GM18520 (cell line): ENCODE results near the gene SLC39A1.

Source experiments
- ATAC-seq: cut with Tn5 transposase; IDR thresholded peaks from one replicate; pipeline ENCODE4 v1.9.1; 2021; ENCODE audit not compliant: unreplicated experiment

The SLC39A1 gene

GRCh38 chr1:153977250-153978240, 14.2 kb upstream of the SLC39A1 start, which contains the start of gene JTB:
TSS of gene JTB (minus strand) at chr1:153977674. CDS start at chr1:153977252, 422 bp downstream.
- ATAC-seq, result peak; percentile 59

DNA sequence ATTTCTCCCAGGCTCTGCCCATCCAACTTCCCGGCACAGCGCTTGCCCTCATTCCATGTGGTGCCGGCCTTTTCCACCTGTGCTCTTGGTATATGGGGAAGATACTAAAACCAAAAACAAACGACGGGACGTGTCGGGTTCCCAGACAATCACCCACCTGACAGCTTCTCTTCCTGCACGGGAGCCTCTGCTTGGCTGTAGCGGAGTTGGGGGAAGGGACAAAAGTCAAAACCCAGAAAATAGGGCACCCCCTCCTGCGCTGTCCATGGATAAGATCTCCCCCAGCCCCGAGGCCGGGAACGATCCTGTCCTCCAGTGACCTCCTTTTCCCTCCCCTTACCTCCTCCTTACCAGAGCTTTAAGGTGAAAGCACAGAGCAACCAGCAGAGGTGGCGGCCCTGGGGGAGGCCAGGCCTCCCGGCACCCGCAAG, 13.5 kb upstream of the SLC39A1 start:
- no peak for ATAC-seq

DNA sequence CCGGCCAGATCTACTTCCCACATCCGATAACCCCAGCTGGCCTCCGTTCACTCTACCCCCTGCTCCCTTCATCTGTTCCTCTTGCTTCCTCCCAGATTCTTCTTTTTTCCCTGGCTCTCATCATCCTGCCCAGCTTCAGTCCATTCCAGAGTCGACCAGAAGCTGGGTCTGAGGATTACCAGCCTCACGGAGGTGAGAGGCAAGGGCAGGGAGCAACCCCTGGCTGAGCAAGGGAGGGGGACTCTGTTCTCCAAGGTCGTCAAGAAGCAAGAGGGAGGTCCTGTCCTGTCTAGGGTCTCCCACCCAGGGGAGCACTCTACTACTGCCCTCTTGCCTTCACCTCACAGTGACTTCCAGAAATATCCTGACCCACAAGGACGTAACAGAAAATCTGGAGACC, 10.2 kb upstream of the SLC39A1 start:
- ATAC-seq, result no peak

- no peak for ATAC-seq
These were observed 9.7 kb upstream of the SLC39A1 start for GRCh38 chr1:153973071-153973470.

DNA sequence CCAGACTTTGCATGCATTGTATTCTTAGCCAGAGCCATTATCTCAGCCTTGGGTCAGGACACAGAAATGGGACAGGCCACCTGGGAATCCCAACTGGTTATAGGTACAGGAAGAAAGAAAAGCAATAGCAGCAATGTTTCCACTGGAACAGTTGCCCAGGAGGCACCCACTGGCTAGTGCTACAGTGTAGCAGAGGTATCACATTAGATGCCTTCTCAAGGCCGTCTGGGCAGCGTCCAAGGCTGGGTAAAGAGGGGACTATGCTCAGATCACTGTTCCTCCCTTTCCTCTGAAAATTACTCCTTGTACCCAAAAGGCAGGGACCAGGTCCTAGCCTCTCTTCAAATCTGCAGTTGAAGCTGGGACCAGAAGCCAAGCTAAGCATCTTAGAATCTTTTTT, 7.0 kb upstream of the SLC39A1 start:
- ATAC-seq, result no peak

- ATAC-seq, result no peak
These were observed 5.6 kb upstream of the SLC39A1 start for GRCh38 chr1:153968972-153969371.

GRCh38 chr1:153968408-153968807, 5.1 kb upstream of the SLC39A1 start:
- no peak for ATAC-seq

DNA sequence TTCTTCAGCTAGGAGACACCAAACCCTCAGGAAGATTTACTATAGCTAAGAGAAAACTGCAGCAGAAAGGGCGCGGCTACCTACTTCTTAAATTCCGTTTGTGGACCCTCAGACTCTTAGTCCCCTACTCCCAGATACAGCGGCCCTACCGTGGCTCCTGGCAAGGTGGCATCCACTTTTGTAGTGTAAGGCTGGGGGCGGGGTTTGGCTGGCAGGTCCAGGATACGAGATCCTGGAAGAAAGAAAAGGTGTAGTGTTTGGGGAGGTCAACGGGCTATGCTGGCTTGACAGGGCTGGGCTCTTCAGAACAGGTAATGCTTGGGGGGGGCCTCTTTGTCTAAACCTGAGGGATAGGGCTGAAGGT, 4.6 kb upstream of the SLC39A1 start:
- no peak for ATAC-seq

DNA sequence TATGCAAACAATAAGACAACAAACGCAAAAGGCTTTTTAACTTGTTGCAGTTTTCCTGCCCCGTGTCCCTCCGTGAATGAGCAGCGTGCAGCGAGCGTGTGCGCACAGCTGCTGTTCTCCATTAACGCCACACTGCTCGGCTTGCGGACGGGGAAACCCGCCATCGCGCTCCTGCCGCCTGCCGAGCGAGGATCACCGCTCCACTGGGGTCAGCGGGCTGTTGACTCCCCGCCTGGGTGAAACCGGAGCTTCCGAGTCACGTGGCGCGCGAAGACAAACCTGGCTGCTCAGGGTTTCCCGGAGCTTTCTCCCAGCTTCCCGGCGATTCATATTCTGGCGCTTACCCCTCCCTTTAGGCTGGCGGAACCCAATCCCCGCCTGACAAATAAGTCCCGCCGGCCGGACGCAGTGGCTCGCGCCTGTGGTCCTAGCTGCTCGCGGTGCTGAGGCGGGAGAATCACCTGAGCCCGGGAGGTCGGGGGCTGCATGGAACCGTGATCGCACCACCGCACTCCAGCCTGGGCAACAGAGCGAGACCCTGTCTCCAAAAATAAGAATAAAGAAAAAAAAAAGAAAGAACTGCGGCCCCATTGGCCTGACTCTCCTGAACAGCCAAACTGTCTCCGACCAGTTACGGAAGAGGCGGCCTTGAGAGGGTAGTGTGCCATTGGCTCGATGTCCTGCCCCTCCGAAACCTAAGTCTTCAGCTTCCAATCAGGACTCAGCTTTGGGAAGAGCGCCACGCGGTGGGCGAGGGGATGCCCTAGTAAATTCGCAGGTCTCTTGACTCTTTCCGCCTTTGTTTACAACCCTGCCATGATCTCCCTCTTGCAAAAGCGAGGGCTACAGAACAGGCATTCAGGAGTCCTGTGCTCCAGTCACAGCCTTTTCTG, 4.0 kb upstream of the SLC39A1 start, which contains the start of gene CREB3L4:
Gene CREB3L4, plus strand, starts transcription at position 796 of the 893 bp plus-strand sequence. CDS start 624 bp downstream, outside the sequence.
- peak; percentile 69 for ATAC-seq

GRCh38 chr1:153963850-153964331, 554 bp upstream of the SLC39A1 start:
- ATAC-seq, result peak; percentile 1

GRCh38 chr1:153962088-153963029, 978 bp downstream of the SLC39A1 start:
- ATAC-seq, result no peak

GRCh38 chr1:153961421-153961820, 1.9 kb downstream of the SLC39A1 start:
- no peak for ATAC-seq

DNA sequence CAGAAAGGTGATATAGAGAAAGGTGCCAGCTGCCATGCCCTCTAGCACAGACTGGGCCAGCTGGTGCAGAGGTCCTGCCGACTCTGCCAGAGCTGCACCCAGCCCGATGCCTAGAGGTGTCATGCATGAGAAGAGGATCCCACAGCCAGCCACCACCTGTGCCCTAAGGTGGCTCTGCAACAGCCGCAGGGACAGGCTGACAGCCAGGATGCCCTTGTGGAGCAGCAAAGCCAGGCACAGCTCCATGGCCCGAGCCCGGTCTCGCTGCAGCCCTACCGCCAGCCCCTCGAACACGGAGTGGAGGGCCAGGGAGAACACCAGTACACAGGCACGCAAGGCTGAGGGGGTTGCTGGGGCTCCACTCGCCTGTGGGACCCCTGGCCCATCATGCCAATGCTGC, 3.1 kb downstream of the SLC39A1 start:
- no peak for ATAC-seq

DNA sequence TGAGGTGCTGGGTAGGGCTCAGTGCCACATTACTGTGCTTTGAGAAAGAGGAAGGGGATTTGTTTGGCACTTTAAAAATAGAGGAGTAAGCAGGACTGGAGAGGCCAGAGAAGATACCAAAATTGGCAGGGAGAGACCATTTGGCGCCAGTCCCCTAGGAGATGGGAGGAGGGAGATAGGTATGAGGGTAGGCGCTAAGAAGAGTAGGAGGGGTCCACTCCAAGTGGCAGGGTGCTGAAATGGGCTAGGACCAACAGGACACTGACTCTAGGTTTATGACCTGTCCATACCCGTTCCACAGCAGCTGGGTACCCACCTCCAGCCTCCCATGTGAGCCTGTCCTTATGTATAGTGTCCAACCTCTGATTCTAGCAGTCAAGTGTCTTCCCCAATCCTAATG, 3.9 kb downstream of the SLC39A1 start:
- no peak for ATAC-seq

DNA sequence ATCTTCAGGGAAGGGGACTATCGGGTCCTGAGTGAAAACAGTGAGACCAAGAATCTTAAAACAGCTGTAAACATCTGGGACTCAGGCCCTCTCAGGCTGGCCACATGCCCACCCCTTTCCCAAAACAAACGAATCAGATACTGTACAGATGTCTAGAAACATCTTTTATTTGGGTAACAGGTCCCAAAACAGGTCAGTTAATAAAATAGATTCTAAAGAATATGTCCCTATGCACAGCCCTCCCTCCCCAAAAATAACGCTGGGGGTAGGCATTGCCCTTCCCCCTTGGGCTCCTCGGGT, 4.4 kb downstream of the SLC39A1 start:
- ATAC-seq, result no peak

- ATAC-seq, result peak; percentile 68
These were observed 5.0 kb downstream of the SLC39A1 start, which contains the start of gene CRTC2 for GRCh38 chr1:153958111-153958960. TSS of gene CRTC2 (minus strand) at chr1:153958612. CDS start at chr1:153958497, 115 bp downstream.

DNA sequence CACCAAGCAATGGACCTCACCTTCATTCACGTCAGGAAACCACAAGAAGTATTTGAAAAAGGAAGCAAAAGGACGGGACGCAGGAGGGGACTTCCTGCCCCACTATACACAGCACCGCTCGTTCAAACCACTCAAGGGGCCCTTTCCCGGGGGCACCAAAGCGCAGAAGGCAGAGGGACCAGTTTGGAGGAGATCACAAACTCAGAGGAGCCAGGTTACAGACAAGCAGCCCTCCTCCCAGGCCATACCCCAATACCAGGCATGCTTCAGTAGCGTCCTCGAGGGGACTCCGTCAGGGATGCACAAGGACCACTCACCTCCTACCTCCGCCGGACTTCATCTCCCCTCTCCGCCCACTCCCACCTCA, 5.6 kb downstream of the SLC39A1 start:
- ATAC-seq, result no peak

DNA sequence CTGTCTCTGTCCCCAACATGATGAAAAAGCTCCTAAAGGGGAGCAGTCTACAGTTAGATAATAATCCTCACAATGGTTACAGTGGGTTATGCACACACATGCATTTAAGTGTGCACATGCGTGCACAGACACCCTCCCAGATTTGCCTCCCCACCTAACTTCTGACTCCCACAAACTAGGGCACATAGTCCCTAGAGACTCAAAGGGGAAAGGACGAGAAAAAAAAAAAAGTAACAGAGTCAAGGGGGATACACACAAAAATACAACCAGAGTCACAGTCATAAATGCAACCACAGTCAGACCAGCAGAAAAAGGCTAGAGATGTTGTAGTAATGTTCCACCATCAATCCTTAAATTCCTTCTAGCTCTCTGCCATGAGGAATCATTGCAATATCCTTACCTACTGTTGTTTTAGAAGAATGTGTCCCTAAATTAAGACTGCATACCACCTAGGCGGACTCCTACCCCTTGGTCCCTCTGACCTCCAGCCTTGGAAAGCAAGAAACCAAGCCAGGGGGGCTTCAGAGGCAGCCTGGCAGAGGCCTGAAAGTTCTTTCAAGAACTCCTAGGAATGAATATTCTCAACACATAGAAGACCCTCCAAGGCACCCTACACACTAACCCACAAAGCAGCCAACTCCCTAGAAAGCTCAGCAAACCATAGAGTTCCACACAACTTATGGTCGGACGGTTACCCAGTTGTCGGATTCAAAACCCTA, 6.2 kb downstream of the SLC39A1 start:
- no peak for ATAC-seq

- no peak for ATAC-seq
These were observed 8.5 kb downstream of the SLC39A1 start for GRCh38 chr1:153954826-153955225.
